ENCODE results near the gene SRRM5. TPM values are rescaled to one million over a fixed set of nuclear protein-coding genes. Genes with fewer than 3 reads are reported as not detected.

SRRM5 gene
- total and polyA plus RNA-seq, 2 experiments from 2014 or later = 0.24 to 0.27 TPM

- no peak overlapping the region for H2AFZ ChIP-seq
- H4K20me1 ChIP-seq (ENCODE audit: insufficient read depth, poor library complexity, severe bottlenecking) = no peaks in the 10 kb centered on the region
- no peaks in the 10 kb centered on the region for H3K27me3 ChIP-seq
- H3K27ac ChIP-seq = no peak overlapping the region
- no peaks in the 10 kb centered on the region for H3K9me3 ChIP-seq (ENCODE audit: low read depth)
- no peaks in the 10 kb centered on the region for H3K4me1 ChIP-seq (ENCODE audit: insufficient read depth)
- no peaks in the 10 kb centered on the region for H3K36me3 ChIP-seq (replicated peaks; ENCODE audit: insufficient read depth, low read depth)
- DNase-seq (ENCODE audit: low spot score) = no peak
- WGBS (ENCODE audit: low lambda C conversion rate, missing lambda C conversion rate) = 71% methylated on average over 5 of the region's 5 CpGs
- H3K4me3 ChIP-seq = no peak overlapping the region
- no peak overlapping the region for H3K4me2 ChIP-seq
- H3K79me2 ChIP-seq = no peaks in the 10 kb centered on the region
- no peaks in the 10 kb centered on the region for H3K9me2 ChIP-seq (replicated peaks; ENCODE audit: insufficient read depth)
- TF ChIP-seq CTCF (IDR thresholded peaks at IDR 0.05; ENCODE audit: poor library complexity) (no peak), EZH2 (IDR thresholded peaks at IDR 0.05; ENCODE audit: borderline replicate concordance) (no peak), EZH2phosphoT487 (IDR thresholded peaks at IDR 0.05; ENCODE audit: low read depth, severe bottlenecking, unreplicated experiment) (no peak)
These were observed 40.6 kb downstream of the SRRM5 start for GRCh38 chr19:43652546-43652874.

GRCh38 chr19:43656436-43656835, 44.5 kb downstream of the SRRM5 start:
- WGBS (ENCODE audit: low lambda C conversion rate, missing lambda C conversion rate) = 87% methylated on average over 6 of the region's 6 CpGs
- no peak overlapping the region for H3K27ac ChIP-seq
- no peak overlapping the region for H2AFZ ChIP-seq
- DNase-seq (ENCODE audit: low spot score) = no peak
- TF ChIP-seq EZH2 (IDR thresholded peaks at IDR 0.05; ENCODE audit: borderline replicate concordance) (no peak), CTCF (IDR thresholded peaks at IDR 0.05; ENCODE audit: poor library complexity) (no peak), EZH2phosphoT487 (IDR thresholded peaks at IDR 0.05; ENCODE audit: low read depth, severe bottlenecking, unreplicated experiment) (no peak)
- no peak overlapping the region for H3K4me3 ChIP-seq
- H3K79me2 ChIP-seq = no peaks in the 10 kb centered on the region
- no peaks in the 10 kb centered on the region for H3K36me3 ChIP-seq (replicated peaks; ENCODE audit: insufficient read depth, low read depth)
- no peaks in the 10 kb centered on the region for H3K4me1 ChIP-seq (ENCODE audit: insufficient read depth)
- H4K20me1 ChIP-seq (ENCODE audit: insufficient read depth, poor library complexity, severe bottlenecking) = no peaks in the 10 kb centered on the region
- no peaks in the 10 kb centered on the region for H3K9me2 ChIP-seq (replicated peaks; ENCODE audit: insufficient read depth)
- H3K4me2 ChIP-seq = no peak overlapping the region
- no peaks in the 10 kb centered on the region for H3K9me3 ChIP-seq (ENCODE audit: low read depth)
- no peaks in the 10 kb centered on the region for H3K27me3 ChIP-seq

- DNase-seq (ENCODE audit: low spot score) = no peak
- H3K9me2 ChIP-seq (replicated peaks; ENCODE audit: insufficient read depth) = no peaks in the 10 kb centered on the region
- no peaks in the 10 kb centered on the region for H3K36me3 ChIP-seq (replicated peaks; ENCODE audit: insufficient read depth, low read depth)
- H3K4me3 ChIP-seq = no peak overlapping the region
- WGBS (ENCODE audit: low lambda C conversion rate, missing lambda C conversion rate) = 92% methylated on average over 2 of the region's 2 CpGs
- no peaks in the 10 kb centered on the region for H4K20me1 ChIP-seq (ENCODE audit: insufficient read depth, poor library complexity, severe bottlenecking)
- no peaks in the 10 kb centered on the region for H3K9me3 ChIP-seq (ENCODE audit: low read depth)
- no peaks in the 10 kb centered on the region for H3K4me1 ChIP-seq (ENCODE audit: insufficient read depth)
- no peak overlapping the region for H3K27ac ChIP-seq
- no peaks in the 10 kb centered on the region for H3K79me2 ChIP-seq
- H3K27me3 ChIP-seq = no peaks in the 10 kb centered on the region
- H2AFZ ChIP-seq = no peak overlapping the region
- H3K4me2 ChIP-seq = no peak overlapping the region
- TF ChIP-seq EZH2phosphoT487 (IDR thresholded peaks at IDR 0.05; ENCODE audit: low read depth, severe bottlenecking, unreplicated experiment) = no peak
- no peak for TF ChIP-seq CTCF (IDR thresholded peaks at IDR 0.05; ENCODE audit: poor library complexity)
- no peak for TF ChIP-seq EZH2 (IDR thresholded peaks at IDR 0.05; ENCODE audit: borderline replicate concordance)
These were observed 46.1 kb downstream of the SRRM5 start for GRCh38 chr19:43658001-43658400.

- no peaks in the 10 kb centered on the region for H3K36me3 ChIP-seq (replicated peaks; ENCODE audit: insufficient read depth, low read depth)
- no peak overlapping the region for H3K4me3 ChIP-seq
- WGBS (ENCODE audit: low lambda C conversion rate, missing lambda C conversion rate) = 87% methylated on average over 8 of the region's 8 CpGs
- H3K9me2 ChIP-seq (replicated peaks; ENCODE audit: insufficient read depth) = no peaks in the 10 kb centered on the region
- H2AFZ ChIP-seq = no peak overlapping the region
- no peak for DNase-seq (ENCODE audit: low spot score)
- H3K79me2 ChIP-seq = no peaks in the 10 kb centered on the region
- H3K9me3 ChIP-seq (ENCODE audit: low read depth) = no peaks in the 10 kb centered on the region
- no peaks in the 10 kb centered on the region for H3K27me3 ChIP-seq
- no peaks in the 10 kb centered on the region for H3K4me1 ChIP-seq (ENCODE audit: insufficient read depth)
- no peak overlapping the region for H3K27ac ChIP-seq
- no peak for TF ChIP-seq CTCF (IDR thresholded peaks at IDR 0.05; ENCODE audit: poor library complexity)
- no peak for TF ChIP-seq EZH2 (IDR thresholded peaks at IDR 0.05; ENCODE audit: borderline replicate concordance)
- no peak for TF ChIP-seq EZH2phosphoT487 (IDR thresholded peaks at IDR 0.05; ENCODE audit: low read depth, severe bottlenecking, unreplicated experiment)
- H4K20me1 ChIP-seq (ENCODE audit: insufficient read depth, poor library complexity, severe bottlenecking) = no peaks in the 10 kb centered on the region
- H3K4me2 ChIP-seq = no peak overlapping the region
These were observed 46.6 kb downstream of the SRRM5 start for GRCh38 chr19:43658494-43658893.

All from hepatocyte (in vitro differentiated cells).